ENCODE results near the gene H2AZ2. TPM values are rescaled to one million over a fixed set of nuclear protein-coding genes. Genes with fewer than 3 reads are reported as not detected.
"Not testable (repeated sequence)": the region's sequence is repeated elsewhere in the genome, so short reads cannot be mapped to it uniquely, and the experiment has no call there.

Gene H2AZ2
- total RNA-seq, 4 donors from 2014 or later: 55.1 to 85.2 (median 75.7) TPM

DNA sequence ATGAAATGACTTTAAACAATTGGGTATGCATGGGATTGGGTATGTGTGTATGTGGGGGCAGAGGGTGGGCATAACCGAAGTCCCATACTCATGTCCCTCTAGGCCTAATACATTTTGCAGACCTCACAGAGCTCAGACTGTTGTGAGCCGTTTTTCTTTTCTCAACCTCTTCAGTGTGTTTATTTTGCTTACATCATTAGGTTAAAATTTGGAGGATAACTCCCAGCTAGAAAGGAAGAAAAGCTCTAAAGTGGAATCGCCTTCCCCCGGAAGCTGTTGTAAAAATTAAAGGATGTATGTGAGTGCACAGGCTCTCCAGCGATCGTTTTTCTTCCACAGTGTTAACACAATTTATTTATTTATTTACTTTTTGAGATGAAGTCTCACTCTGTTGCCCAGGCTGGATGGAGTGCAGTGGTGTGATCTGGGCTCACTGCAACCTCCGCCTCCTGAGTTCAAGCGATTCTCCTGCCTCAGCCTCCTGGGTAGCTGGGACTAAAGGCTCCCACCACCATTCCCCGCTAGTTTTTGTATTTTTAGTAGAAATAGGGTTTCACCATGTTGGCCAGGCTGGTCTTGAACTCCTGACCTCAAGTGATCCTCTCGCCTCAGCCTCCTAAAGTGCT, 1.5 kb upstream of the H2AZ2 start:
- no peak for TF ChIP-seq POLR2A (IDR thresholded peaks at IDR 0.05)
- TF ChIP-seq POLR2AphosphoS5 (IDR thresholded peaks at IDR 0.05): no peak
- WGBS: 82% methylated on average over 10 of the region's 10 CpGs
- DNase-seq (ENCODE audit: low spot score in 2 of 2): no peak
- Histone ChIP-seq H3K4me1 (peaks cover 30% of the 10 kb centered on the region), H3K27ac (no peak overlapping the region), H3K4me3 (no peak overlapping the region), H3K36me3 (no peaks in the 10 kb centered on the region), H3K9me3 (no peaks in the 10 kb centered on the region), H3K27me3 (no peaks in the 10 kb centered on the region)

DNA sequence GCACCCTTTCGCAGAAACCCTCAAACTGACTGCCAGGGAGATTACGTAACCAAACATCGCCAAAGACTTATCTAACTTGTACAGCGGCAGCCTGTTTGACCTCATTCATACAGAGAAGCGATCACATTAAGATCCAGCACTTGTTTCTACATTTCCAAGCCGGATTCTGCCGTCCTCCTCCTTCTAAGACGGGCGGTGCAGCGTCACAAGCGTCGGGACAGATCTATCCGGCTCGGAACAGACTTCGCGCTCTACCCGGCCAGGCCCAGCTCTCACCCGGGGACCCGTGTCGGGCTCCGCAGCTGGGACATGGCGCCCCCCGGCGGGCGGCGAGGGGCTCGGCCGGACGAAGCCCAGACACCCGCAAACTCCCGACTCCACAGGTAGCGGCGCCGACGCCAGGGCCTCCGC, 373 bp downstream of the H2AZ2 start:
- WGBS: 0% methylated on average over 24 of the region's 36 CpGs
- DNase-seq (ENCODE audit: low spot score in 2 of 2): peak; percentile 92 to 93
- TF ChIP-seq POLR2A (IDR thresholded peaks at IDR 0.05) (no peak), POLR2AphosphoS5 (IDR thresholded peaks at IDR 0.05) (peak in 2 of 3 donors; percentile 32 to 44)
- TF ChIP-seq, protein P1, sequence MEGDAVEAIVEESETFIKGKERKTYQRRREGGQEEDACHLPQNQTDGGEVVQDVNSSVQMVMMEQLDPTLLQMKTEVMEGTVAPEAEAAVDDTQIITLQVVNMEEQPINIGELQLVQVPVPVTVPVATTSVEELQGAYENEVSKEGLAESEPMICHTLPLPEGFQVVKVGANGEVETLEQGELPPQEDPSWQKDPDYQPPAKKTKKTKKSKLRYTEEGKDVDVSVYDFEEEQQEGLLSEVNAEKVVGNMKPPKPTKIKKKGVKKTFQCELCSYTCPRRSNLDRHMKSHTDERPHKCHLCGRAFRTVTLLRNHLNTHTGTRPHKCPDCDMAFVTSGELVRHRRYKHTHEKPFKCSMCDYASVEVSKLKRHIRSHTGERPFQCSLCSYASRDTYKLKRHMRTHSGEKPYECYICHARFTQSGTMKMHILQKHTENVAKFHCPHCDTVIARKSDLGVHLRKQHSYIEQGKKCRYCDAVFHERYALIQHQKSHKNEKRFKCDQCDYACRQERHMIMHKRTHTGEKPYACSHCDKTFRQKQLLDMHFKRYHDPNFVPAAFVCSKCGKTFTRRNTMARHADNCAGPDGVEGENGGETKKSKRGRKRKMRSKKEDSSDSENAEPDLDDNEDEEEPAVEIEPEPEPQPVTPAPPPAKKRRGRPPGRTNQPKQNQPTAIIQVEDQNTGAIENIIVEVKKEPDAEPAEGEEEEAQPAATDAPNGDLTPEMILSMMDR (IDR thresholded peaks at IDR 0.05): peak; percentile 72 to 89

DNA sequence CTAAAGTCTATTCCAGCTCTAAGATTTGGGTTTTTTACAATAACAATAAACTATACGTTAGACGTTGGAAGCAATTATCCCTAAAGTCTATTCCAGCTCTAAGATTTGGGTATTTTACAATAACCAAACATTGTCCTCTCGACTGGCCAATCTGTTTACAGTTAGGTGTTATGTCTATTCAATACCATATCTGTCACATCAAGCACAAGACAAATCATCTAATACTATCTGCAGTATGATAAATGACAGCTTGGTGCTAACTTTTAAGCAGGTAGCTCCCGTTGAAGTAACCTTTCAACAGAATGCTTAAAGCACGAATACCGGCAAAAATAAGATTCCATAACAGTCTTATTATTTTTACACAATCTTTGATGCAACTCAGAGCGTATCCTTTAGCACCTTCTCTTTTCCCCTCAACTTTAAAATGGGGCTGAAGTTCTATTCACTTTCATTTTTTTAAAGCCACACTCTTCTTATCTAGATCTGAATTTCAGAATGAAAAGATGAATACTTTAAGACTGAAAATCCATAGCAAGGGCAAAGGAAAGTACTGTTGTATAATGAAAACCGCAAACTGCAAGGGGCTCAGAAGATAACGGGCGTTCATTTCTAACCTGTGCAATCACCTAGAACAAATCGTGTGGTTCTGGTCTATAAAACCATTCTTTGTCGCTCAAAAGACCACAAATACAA, 925 bp downstream of the H2AZ2 start:
- TF ChIP-seq POLR2AphosphoS5 (IDR thresholded peaks at IDR 0.05) (no peak), EP300 (IDR thresholded peaks at IDR 0.05) (no peak)
- no peaks in the 10 kb centered on the region for H3K36me3 ChIP-seq
- no peaks in the 10 kb centered on the region for H3K27me3 ChIP-seq
- H3K9me3 ChIP-seq: no peaks in the 10 kb centered on the region
- H3K27ac ChIP-seq: peak overlapping the region; percentile 96
- H3K4me3 ChIP-seq: peak overlapping the region; percentile 79
- no peak for DNase-seq (ENCODE audit: low spot score in 2 of 2)
- peaks cover 30% of the 10 kb centered on the region for H3K4me1 ChIP-seq
- under 1% methylated on average over 12 of the region's 12 CpGs for WGBS

More for the DNA sequence above, 373 bp downstream of the H2AZ2 start:
- peaks cover 30% of the 10 kb centered on the region for H3K4me1 ChIP-seq
- no peaks in the 10 kb centered on the region for H3K36me3 ChIP-seq
- H3K27ac ChIP-seq: peak overlapping the region; percentile 96
- no peaks in the 10 kb centered on the region for H3K9me3 ChIP-seq
- no peaks in the 10 kb centered on the region for H3K27me3 ChIP-seq
- H3K4me3 ChIP-seq: peak overlapping the region; percentile 79

DNA sequence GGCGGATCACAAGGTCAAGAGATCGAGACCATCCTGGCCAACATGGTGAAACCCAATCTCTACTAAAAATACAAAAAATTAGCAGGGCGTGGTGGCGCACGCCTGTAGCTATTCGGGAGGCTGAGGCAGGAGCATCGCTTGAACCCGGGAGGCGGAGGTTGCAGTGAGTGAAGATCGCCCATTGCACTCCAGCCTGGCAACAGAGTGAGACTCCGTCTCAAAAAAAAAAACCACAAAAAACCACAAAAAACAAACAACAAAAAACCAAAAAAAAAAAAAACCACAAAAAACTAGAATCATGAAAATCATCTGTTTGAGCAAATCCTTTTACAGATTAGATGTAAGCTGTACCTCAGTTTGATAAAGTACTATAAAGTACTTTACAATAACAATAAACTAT, 1.5 kb downstream of the H2AZ2 start:
- H3K27me3 ChIP-seq; H3K27ac ChIP-seq; DNase-seq (ENCODE audit: low spot score in 2 of 2); H3K36me3 ChIP-seq; H3K9me3 ChIP-seq: not testable (repeated sequence)
- Histone ChIP-seq H3K4me1 (peaks cover 30% of the 10 kb centered on the region), H3K4me3 (peak overlapping the region; percentile 79)
- 55% methylated on average over 11 of the region's 11 CpGs for WGBS

DNA sequence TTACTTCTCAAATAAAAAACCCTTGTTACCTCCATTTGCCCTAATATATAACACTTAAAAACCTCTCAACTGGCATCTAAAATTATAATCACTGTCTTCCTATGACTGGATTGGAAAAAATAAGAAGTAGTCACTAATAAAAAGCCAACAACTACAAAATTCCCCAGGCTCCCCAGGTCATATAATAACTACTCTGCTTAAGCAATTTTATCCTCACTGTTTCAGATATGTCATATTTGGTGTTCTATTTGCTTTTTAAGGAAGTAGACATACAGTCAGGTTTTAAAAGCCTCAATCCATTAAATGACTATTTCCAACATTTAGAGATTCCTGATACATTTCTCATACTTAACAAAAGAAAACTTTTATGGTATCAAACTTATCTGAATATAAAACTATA, 2.4 kb downstream of the H2AZ2 start:
- Histone ChIP-seq H3K4me1 (peaks cover 30% of the 10 kb centered on the region), H3K27me3 (no peaks in the 10 kb centered on the region), H3K27ac (no peak overlapping the region), H3K36me3 (peaks cover 7% of the 10 kb centered on the region), H3K4me3 (no peak overlapping the region), H3K9me3 (no peaks in the 10 kb centered on the region)
- DNase-seq (ENCODE audit: low spot score in 2 of 2): no peak
- TF ChIP-seq EP300 (IDR thresholded peaks at IDR 0.05) (no peak), POLR2A (IDR thresholded peaks at IDR 0.05) (no peak), POLR2AphosphoS5 (IDR thresholded peaks at IDR 0.05) (no peak)
- TF ChIP-seq, protein P1 (IDR thresholded peaks at IDR 0.05): no peak

DNA sequence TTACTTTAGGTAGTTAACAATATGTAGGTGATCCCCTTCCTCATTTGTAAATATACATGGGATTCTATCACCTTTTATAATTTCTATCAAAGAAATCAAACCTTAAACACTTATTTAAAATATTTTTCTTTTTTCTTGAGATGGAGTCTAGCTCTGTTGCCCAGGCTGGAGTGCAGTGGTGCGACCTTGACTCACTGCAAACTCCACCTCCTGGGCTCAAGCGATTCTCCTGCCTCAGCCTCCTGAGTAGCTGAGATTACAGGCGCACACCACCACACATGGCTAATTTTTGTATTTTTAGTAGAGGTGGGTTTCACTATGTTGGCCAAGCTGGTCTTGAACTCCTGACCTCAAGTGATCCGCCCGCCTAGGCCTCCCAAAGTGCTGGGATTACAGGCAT, 4.4 kb downstream of the H2AZ2 start:
- not testable (repeated sequence) for DNase-seq (ENCODE audit: low spot score in 2 of 2); H3K27ac ChIP-seq; H3K4me3 ChIP-seq; H3K9me3 ChIP-seq; H3K27me3 ChIP-seq
- H3K4me1 ChIP-seq: peaks cover 23% of the 10 kb centered on the region
- H3K36me3 ChIP-seq: peaks cover 27% of the 10 kb centered on the region
- 92% methylated on average over 5 of the region's 5 CpGs for WGBS

DNA sequence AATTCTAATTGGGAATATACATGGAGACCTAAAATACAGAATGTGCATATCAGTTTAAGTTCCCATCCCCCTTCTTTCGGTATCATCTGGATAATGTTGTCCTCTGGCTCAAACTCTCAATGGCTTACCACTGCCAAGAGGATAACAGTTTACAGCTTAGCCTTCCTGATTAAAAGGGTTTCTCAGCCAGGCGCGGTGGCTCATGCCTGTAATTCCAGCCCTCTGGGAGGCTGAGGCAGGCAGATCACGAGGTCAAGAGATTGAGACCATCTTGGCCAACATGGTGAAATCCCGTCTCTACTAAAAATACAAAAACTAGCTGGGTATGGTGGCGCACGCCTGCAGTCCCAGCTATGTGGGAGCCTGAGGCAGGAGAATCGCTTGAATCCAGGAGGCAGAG, 5.2 kb downstream of the H2AZ2 start:
- WGBS: 81% methylated on average over 8 of the region's 8 CpGs
- H3K27ac ChIP-seq: not testable (repeated sequence)

More for the DNA sequence above, 5.2 kb downstream of the H2AZ2 start:
- H3K36me3 ChIP-seq: peaks cover 34% of the 10 kb centered on the region
- H3K4me3 ChIP-seq; H3K9me3 ChIP-seq; H3K27me3 ChIP-seq; DNase-seq (ENCODE audit: low spot score in 2 of 2): not testable (repeated sequence)
- peaks cover 23% of the 10 kb centered on the region for H3K4me1 ChIP-seq
- TF ChIP-seq POLR2AphosphoS5 (IDR thresholded peaks at IDR 0.05): peak in 1 of 3 donors; percentile 24

Data from suprapubic skin (tissue), 4 donors.